GM11168 (cell line): ENCODE measurements around the gene PRSS48.
"Not testable (repeated sequence)": the region's sequence is repeated elsewhere in the genome, so short reads cannot be mapped to it uniquely, and the experiment has no call there.

Experiments used
- in situ Hi-C: fragments of 300-500 bp; cut with MboI; formaldehyde crosslinking; loops from one replicate; pipeline ENCODE4 v1.12.0; 2022; ENCODE audit warnings: low sequenced_read_pairs; ENCODE audit not compliant: unreplicated experiment

The PRSS48 gene

GRCh38 chr4:151315212-151315886 lies 38.4 kb downstream of the PRSS48 start:
- in situ Hi-C loops: no loop called here

- in situ Hi-C loops: no loop called here
Measured at GRCh38 chr4:151316645-151317044, 39.7 kb downstream of the PRSS48 start.

- in situ Hi-C loops: no loop called here
Measured at GRCh38 chr4:151318307-151319006, 41.5 kb downstream of the PRSS48 start.

- in situ Hi-C loops: no loop called here
Measured at GRCh38 chr4:151319490-151319889, 42.5 kb downstream of the PRSS48 start.

GRCh38 chr4:151321586-151321985 lies 44.6 kb downstream of the PRSS48 start:
- in situ Hi-C loops: no loop called here

GRCh38 chr4:151322161-151322560 lies 45.2 kb downstream of the PRSS48 start:
- in situ Hi-C loops: not testable (repeated sequence)

GRCh38 chr4:151322570-151322969 lies 45.6 kb downstream of the PRSS48 start:
- in situ Hi-C loops: no loop called here

GRCh38 chr4:151323667-151324066 lies 46.7 kb downstream of the PRSS48 start:
- in situ Hi-C loops: no loop called here

GRCh38 chr4:151324124-151324751 lies 47.3 kb downstream of the PRSS48 start:
- in situ Hi-C loops: no loop called here

GRCh38 chr4:151324752-151325110 lies 47.8 kb downstream of the PRSS48 start:
- in situ Hi-C loops: no loop called here

GRCh38 chr4:151325111-151325948 lies 48.4 kb downstream of the PRSS48 start, which contains the start of gene SH3D19:
TSS of gene SH3D19 (minus strand) at chr4:151325605. CDS start at chr4:151325352, 253 bp downstream.
- in situ Hi-C loops: no loop called here

GRCh38 chr4:151325949-151326246 lies 48.9 kb downstream of the PRSS48 start:
- in situ Hi-C loops: no loop called here

GRCh38 chr4:151329217-151330007 lies 52.5 kb downstream of the PRSS48 start:
- in situ Hi-C loops: no loop called here

GRCh38 chr4:151331276-151332042 lies 54.5 kb downstream of the PRSS48 start:
- in situ Hi-C loops: no loop called here

- in situ Hi-C loops: no loop called here
Measured at GRCh38 chr4:151339467-151339866, 62.5 kb downstream of the PRSS48 start.

GRCh38 chr4:151340751-151341385 lies 63.9 kb downstream of the PRSS48 start:
- in situ Hi-C loops: no loop called here
